HG02678 (cell line): ENCODE data around the gene INSIG1.

ENCODE experiments used
- ATAC-seq: cut with Tn5 transposase; IDR thresholded peaks from one replicate; pipeline ENCODE4 v1.9.1; 2021; ENCODE audit warnings: mild to moderate bottlenecking, moderate library complexity; ENCODE audit not compliant: unreplicated experiment

The INSIG1 gene

GRCh38 chr7:155300641-155301452 lies 3.2 kb downstream of the INSIG1 start:
- ATAC-seq: no peak

GRCh38 chr7:155303039-155303593 lies 5.4 kb downstream of the INSIG1 start:
- no peak for ATAC-seq

- no peak for ATAC-seq
Measured at GRCh38 chr7:155303897-155304296, 6.2 kb downstream of the INSIG1 start.

- no peak for ATAC-seq
Measured at GRCh38 chr7:155305231-155305904, 7.7 kb downstream of the INSIG1 start.

- no peak for ATAC-seq
Measured at GRCh38 chr7:155306673-155307470, 9.2 kb downstream of the INSIG1 start.

GRCh38 chr7:155308330-155309020 lies 10.8 kb downstream of the INSIG1 start:
- ATAC-seq: no peak

GRCh38 chr7:155309021-155309338 lies 11.3 kb downstream of the INSIG1 start:
- no peak for ATAC-seq

GRCh38 chr7:155310425-155311114 lies 12.9 kb downstream of the INSIG1 start:
- no peak for ATAC-seq

- ATAC-seq: no peak
Measured at GRCh38 chr7:155311826-155312537, 14.3 kb downstream of the INSIG1 start.

GRCh38 chr7:155312633-155313032 lies 15.0 kb downstream of the INSIG1 start:
- ATAC-seq: no peak

GRCh38 chr7:155313096-155313495 lies 15.4 kb downstream of the INSIG1 start:
- no peak for ATAC-seq

GRCh38 chr7:155315977-155316376 lies 18.3 kb downstream of the INSIG1 start:
- no peak for ATAC-seq

- ATAC-seq: no peak
Measured at GRCh38 chr7:155316427-155317113, 18.9 kb downstream of the INSIG1 start.

- ATAC-seq: no peak
Measured at GRCh38 chr7:155317114-155317434, 19.4 kb downstream of the INSIG1 start.

- no peak for ATAC-seq
Measured at GRCh38 chr7:155318245-155318644, 20.6 kb downstream of the INSIG1 start.

GRCh38 chr7:155322530-155322929 lies 24.9 kb downstream of the INSIG1 start:
- ATAC-seq: no peak

- no peak for ATAC-seq
Measured at GRCh38 chr7:155323001-155323638, 25.4 kb downstream of the INSIG1 start.

- ATAC-seq: no peak
Measured at GRCh38 chr7:155324012-155324917, 26.6 kb downstream of the INSIG1 start.
